Activated T-helper 17 cell treated with anti-CD3 and anti-CD28 coated beads, Interleukin-2, amount 50 U/mL, for 72 hours (primary cell): ENCODE measurements around the gene MGAT1. TPM values are rescaled to one million over a fixed set of nuclear protein-coding genes. Genes with fewer than 3 reads are reported as not detected.
"Not testable (repeated sequence)": the region's sequence is repeated elsewhere in the genome, so short reads cannot be mapped to it uniquely, and the experiment has no call there.

Experiments
- ATAC-seq: fragments of 150-1000 bp; cut with Tn5 transposase; replicated peaks from 2 replicates; pipeline ENCODE4 v1.10.0; 2021; ENCODE audit warnings: mild to moderate bottlenecking, moderate library complexity
- H3K27ac Mint-ChIP-seq: one replicate; pipeline ENCODE4 v1.8.0; 2022; ENCODE audit warnings: mixed read lengths
- H3K27me3 Mint-ChIP-seq: one replicate; pipeline ENCODE4 v1.8.0; 2022; ENCODE audit warnings: mixed read lengths
- H3K36me3 Mint-ChIP-seq: one replicate; pipeline ENCODE4 v1.8.0; 2022; ENCODE audit warnings: low read depth, mild to moderate bottlenecking, mixed read lengths
- H3K4me1 Mint-ChIP-seq: one replicate; pipeline ENCODE4 v1.8.0; 2022; ENCODE audit warnings: mixed read lengths
- H3K4me3 Mint-ChIP-seq: one replicate; pipeline ENCODE4 v1.8.0; 2022; ENCODE audit warnings: mild to moderate bottlenecking, mixed read lengths
- H3K9me3 Mint-ChIP-seq: one replicate; pipeline ENCODE4 v1.8.0; 2022; ENCODE audit warnings: mixed read lengths
- total RNA-seq, 2 donors: library from RNA; stranded (reverse); gene quantifications; one replicate each; pipeline ENCODE4 v1.2.3, GENCODE V29; 2022

Gene MGAT1
- total RNA-seq, 2 donors from 2014 or later, result 170 to 308 TPM

- not testable (repeated sequence) for H3K9me3 Mint-ChIP-seq, H3K27me3 Mint-ChIP-seq, H3K4me3 Mint-ChIP-seq, ATAC-seq
- peak overlapping the region; percentile 77 for H3K27ac Mint-ChIP-seq
- peaks cover 21% of the 10 kb centered on the region for H3K4me1 Mint-ChIP-seq
- peaks cover 63% of the 10 kb centered on the region for H3K36me3 Mint-ChIP-seq
These were observed 13.8 kb downstream of the MGAT1 start for GRCh38 chr5:180788651-180789410.

GRCh38 chr5:180787711-180788431, 14.7 kb downstream of the MGAT1 start:
- no peak overlapping the region for H3K4me3 Mint-ChIP-seq
- peak overlapping the region; percentile 77 for H3K27ac Mint-ChIP-seq
- no peaks in the 10 kb centered on the region for H3K9me3 Mint-ChIP-seq
- H3K36me3 Mint-ChIP-seq, result peaks cover 54% of the 10 kb centered on the region
- no peak for ATAC-seq
- H3K27me3 Mint-ChIP-seq, result no peaks in the 10 kb centered on the region
- peaks cover 15% of the 10 kb centered on the region for H3K4me1 Mint-ChIP-seq

GRCh38 chr5:180786531-180787398, 15.8 kb downstream of the MGAT1 start:
- H3K36me3 Mint-ChIP-seq, result peaks cover 43% of the 10 kb centered on the region
- peaks cover 21% of the 10 kb centered on the region for H3K4me1 Mint-ChIP-seq
- H3K27ac Mint-ChIP-seq, result peak overlapping the region; percentile 70
- no peak overlapping the region for H3K4me3 Mint-ChIP-seq
- H3K27me3 Mint-ChIP-seq, result no peaks in the 10 kb centered on the region
- no peak for ATAC-seq
- no peaks in the 10 kb centered on the region for H3K9me3 Mint-ChIP-seq

GRCh38 chr5:180785794-180786221, 16.8 kb downstream of the MGAT1 start:
- H3K27me3 Mint-ChIP-seq, result no peaks in the 10 kb centered on the region
- H3K27ac Mint-ChIP-seq, result peak overlapping the region; percentile 70
- no peak for ATAC-seq
- peaks cover 21% of the 10 kb centered on the region for H3K4me1 Mint-ChIP-seq
- no peaks in the 10 kb centered on the region for H3K9me3 Mint-ChIP-seq
- peaks cover 33% of the 10 kb centered on the region for H3K36me3 Mint-ChIP-seq
- no peak overlapping the region for H3K4me3 Mint-ChIP-seq

GRCh38 chr5:180785121-180785781, 17.4 kb downstream of the MGAT1 start:
- H3K9me3 Mint-ChIP-seq, result no peaks in the 10 kb centered on the region
- no peaks in the 10 kb centered on the region for H3K27me3 Mint-ChIP-seq
- H3K27ac Mint-ChIP-seq, result peak overlapping the region; percentile 70
- H3K4me1 Mint-ChIP-seq, result peaks cover 17% of the 10 kb centered on the region
- H3K36me3 Mint-ChIP-seq, result peaks cover 27% of the 10 kb centered on the region
- no peak overlapping the region for H3K4me3 Mint-ChIP-seq
- no peak for ATAC-seq

GRCh38 chr5:180784497-180785097, 18.0 kb downstream of the MGAT1 start:
- peaks cover 15% of the 10 kb centered on the region for H3K4me1 Mint-ChIP-seq
- ATAC-seq, result peak; percentile 72
- H3K9me3 Mint-ChIP-seq, result no peaks in the 10 kb centered on the region
- H3K27ac Mint-ChIP-seq, result peak overlapping the region; percentile 70
- peaks cover 21% of the 10 kb centered on the region for H3K36me3 Mint-ChIP-seq
- no peak overlapping the region for H3K4me3 Mint-ChIP-seq
- no peaks in the 10 kb centered on the region for H3K27me3 Mint-ChIP-seq

- ATAC-seq, result no peak
These were observed 19.1 kb downstream of the MGAT1 start for GRCh38 chr5:180783340-180784052.

GRCh38 chr5:180782748-180783147, 19.9 kb downstream of the MGAT1 start:
- H3K4me3 Mint-ChIP-seq, result no peak overlapping the region
- H3K9me3 Mint-ChIP-seq, result no peaks in the 10 kb centered on the region
- H3K27ac Mint-ChIP-seq, result peak overlapping the region; percentile 22
- ATAC-seq, result no peak
- peaks cover 15% of the 10 kb centered on the region for H3K4me1 Mint-ChIP-seq
- no peaks in the 10 kb centered on the region for H3K27me3 Mint-ChIP-seq
- H3K36me3 Mint-ChIP-seq, result peaks cover 3% of the 10 kb centered on the region

More at GRCh38 chr5:180783340-180784052, 19.1 kb downstream of the MGAT1 start:
- no peaks in the 10 kb centered on the region for H3K27me3 Mint-ChIP-seq
- peaks cover 10% of the 10 kb centered on the region for H3K36me3 Mint-ChIP-seq
- H3K4me3 Mint-ChIP-seq, result no peak overlapping the region
- H3K9me3 Mint-ChIP-seq, result no peaks in the 10 kb centered on the region
- no peak overlapping the region for H3K27ac Mint-ChIP-seq
- H3K4me1 Mint-ChIP-seq, result peaks cover 15% of the 10 kb centered on the region

GRCh38 chr5:180781900-180782326, 20.7 kb downstream of the MGAT1 start:
- not testable (repeated sequence) for H3K36me3 Mint-ChIP-seq, H3K4me3 Mint-ChIP-seq, H3K9me3 Mint-ChIP-seq, ATAC-seq, H3K27me3 Mint-ChIP-seq
- Mint-ChIP-seq H3K4me1 (peaks cover 11% of the 10 kb centered on the region), H3K27ac (peak overlapping the region; percentile 22)

GRCh38 chr5:180779985-180780610, 22.5 kb downstream of the MGAT1 start:
- ATAC-seq, result no peak
- H3K4me1 Mint-ChIP-seq, result peaks cover 6% of the 10 kb centered on the region
- no peaks in the 10 kb centered on the region for H3K9me3 Mint-ChIP-seq
- H3K4me3 Mint-ChIP-seq, result no peak overlapping the region
- no peaks in the 10 kb centered on the region for H3K36me3 Mint-ChIP-seq
- H3K27ac Mint-ChIP-seq, result peak overlapping the region; percentile 41
- H3K27me3 Mint-ChIP-seq, result no peaks in the 10 kb centered on the region

GRCh38 chr5:180777475-180777874, 25.1 kb downstream of the MGAT1 start:
- Mint-ChIP-seq H3K4me3 (no peak overlapping the region), H3K27me3 (peaks cover 11% of the 10 kb centered on the region), H3K36me3 (no peaks in the 10 kb centered on the region), H3K4me1 (peaks cover 1% of the 10 kb centered on the region), H3K27ac (no peak overlapping the region), H3K9me3 (peaks cover 3% of the 10 kb centered on the region)
- ATAC-seq, result no peak

GRCh38 chr5:180776376-180776775, 26.2 kb downstream of the MGAT1 start:
- Mint-ChIP-seq H3K27me3 (peaks cover 11% of the 10 kb centered on the region), H3K36me3 (no peaks in the 10 kb centered on the region), H3K4me3 (no peak overlapping the region), H3K27ac (no peak overlapping the region), H3K4me1 (no peaks in the 10 kb centered on the region), H3K9me3 (peaks cover 3% of the 10 kb centered on the region)
- ATAC-seq, result no peak

- no peak overlapping the region for H3K27ac Mint-ChIP-seq
These were observed 27.0 kb downstream of the MGAT1 start for GRCh38 chr5:180775624-180776023.

More at GRCh38 chr5:180775624-180776023, 27.0 kb downstream of the MGAT1 start:
- Mint-ChIP-seq H3K36me3 (no peaks in the 10 kb centered on the region), H3K27me3 (peaks cover 11% of the 10 kb centered on the region), H3K4me3 (no peak overlapping the region), H3K9me3 (peaks cover 3% of the 10 kb centered on the region), H3K4me1 (no peaks in the 10 kb centered on the region)
- ATAC-seq, result no peak
